Gastroesophageal sphincter (tissue), 3 donors: ENCODE results near the gene HS6ST3.

ENCODE experiments used
- CTCF ChIP-seq, 4 experiments: fragments of 200-600 bp in 2 of 4; fragments of 450-650 bp in 2 of 4; sonication (generic) in 1 of 4; IDR thresholded peaks; one replicate each; pipeline ENCODE4 v1.5.1; 2017 to 2019; ENCODE audit warnings: antibody characterized with exemption in 4 of 4, mild to moderate bottlenecking in 2 of 4, moderate library complexity in 2 of 4
- POLR2A ChIP-seq, 2 donors: fragments of 450-650 bp; IDR thresholded peaks; one replicate each; pipeline ENCODE4 v1.6.1; 2017; ENCODE audit warnings: antibody characterized with exemption in 2 of 2, mild to moderate bottlenecking in 2 of 2, moderate library complexity in 1 of 2

GRCh38 chr13:96527497-96527896 lies 437.6 kb downstream of the HS6ST3 start:
- TF ChIP-seq CTCF (IDR thresholded peaks at IDR 0.05), result no peak
- TF ChIP-seq POLR2A (IDR thresholded peaks at IDR 0.05), result no peak
